HEK293T (cell line): ENCODE measurements around the gene SURF2.
A peak's percentile ranks its signal among the peaks of the same experiment; 100 is the strongest.

Source experiments
- CTCF ChIA-PET: fragments of 350-600 bp; formaldehyde crosslinking; extraction: SDS; loops from one replicate; lab custom pipeline; 2021; ENCODE audit warnings: antibody characterized with exemption, inconsistent platforms; lab: Yijun Ruan, JAX
- POLR2A ChIA-PET: fragments of 350-600 bp; formaldehyde crosslinking; extraction: SDS; loops from one replicate; lab custom pipeline; 2020; ENCODE audit warnings: antibody characterized with exemption, inconsistent platforms; lab: Yijun Ruan, JAX
- DNase-seq: peaks from one replicate; pipeline ENCODE4 v3.0.0; 2012; ENCODE audit warnings: mixed read lengths; ENCODE audit errors: extremely low spot score
- ARNT ChIP-seq: fragments of 450-650 bp; IDR thresholded peaks from 2 replicates; pipeline ENCODE4 v1.6.1; 2017; ENCODE audit warnings: mild to moderate bottlenecking
- BHLHE40 ChIP-seq: fragments of 450-650 bp; IDR thresholded peaks from 2 replicates; pipeline ENCODE4 v1.6.1; 2016; ENCODE audit warnings: mild to moderate bottlenecking, moderate library complexity, borderline replicate concordance
- CTBP1 ChIP-seq: fragments of 450-650 bp; IDR thresholded peaks from 2 replicates; pipeline ENCODE4 v1.6.1; 2016; ENCODE audit warnings: borderline replicate concordance
- ELF4 ChIP-seq: fragments of 450-650 bp; IDR thresholded peaks from 2 replicates; pipeline ENCODE4 v1.6.1; 2017; ENCODE audit warnings: antibody characterized with exemption
- FOXA1 ChIP-seq: fragments of 450-650 bp; IDR thresholded peaks from 2 replicates; pipeline ENCODE4 v1.6.1; 2016; ENCODE audit warnings: mild to moderate bottlenecking
- FOXK2 ChIP-seq: fragments of 450-650 bp; IDR thresholded peaks from 2 replicates; pipeline ENCODE4 v1.6.1; 2016; ENCODE audit warnings: mild to moderate bottlenecking
- FOXM1 ChIP-seq: fragments of 450-650 bp; IDR thresholded peaks from 2 replicates; pipeline ENCODE4 v1.6.1; 2017; ENCODE audit warnings: mild to moderate bottlenecking, borderline replicate concordance
- HDGF ChIP-seq: fragments of 450-650 bp; IDR thresholded peaks from 2 replicates; pipeline ENCODE4 v1.6.1; 2017; ENCODE audit warnings: antibody characterized with exemption, borderline replicate concordance
- L3MBTL2 ChIP-seq: fragments of 450-650 bp; conservative IDR thresholded peaks from 2 replicates; pipeline ENCODE4 v1.6.1; 2016; ENCODE audit warnings: mild to moderate bottlenecking
- LEF1 ChIP-seq: fragments of 450-650 bp; IDR thresholded peaks from 2 replicates; pipeline ENCODE4 v1.6.1; 2017; ENCODE audit warnings: mild to moderate bottlenecking, borderline replicate concordance
- NFRKB ChIP-seq: fragments of 450-650 bp; IDR thresholded peaks from 2 replicates; pipeline ENCODE4 v1.6.1; 2016; ENCODE audit warnings: mild to moderate bottlenecking, moderate library complexity
- PKNOX1 ChIP-seq: fragments of 450-650 bp; IDR thresholded peaks from 2 replicates; pipeline ENCODE4 v1.6.1; 2016
- SP1 ChIP-seq: fragments of 450-650 bp; IDR thresholded peaks from 2 replicates; pipeline ENCODE4 v1.6.1; 2017
- SUZ12 ChIP-seq: fragments of 450-650 bp; IDR thresholded peaks from 2 replicates; pipeline ENCODE4 v1.6.1; 2016; ENCODE audit warnings: mild to moderate bottlenecking
- TARDBP ChIP-seq: fragments of 450-650 bp; IDR thresholded peaks from 2 replicates; pipeline ENCODE4 v1.6.1; 2016
- ZNF384 ChIP-seq: fragments of 450-650 bp; IDR thresholded peaks from 2 replicates; pipeline ENCODE4 v1.6.1; 2016

The SURF2 gene

GRCh38 chr9:133339641-133340040 lies 16.7 kb upstream of the SURF2 start:
- no peak for TF ChIP-seq LEF1
- no peak for TF ChIP-seq ELF4
- no peak for TF ChIP-seq ZNF384
- TF ChIP-seq TARDBP: no peak
- no peak for TF ChIP-seq FOXA1
- no peak for TF ChIP-seq L3MBTL2
- TF ChIP-seq PKNOX1: no peak
- TF ChIP-seq FOXM1: no peak
- no peak for DNase-seq
- ChIA-PET POLR2A (interaction anchor here (1.3 to 3.0 kb wide), 5 partner anchors 9 to 173 kb away, joined by 3 to 14 read pairs (median 9); partner anchors contain the start of genes MED22, RPL7A, SURF1 and SURF2), CTCF (no interaction called here)

GRCh38 chr9:133340256-133340655 lies 16.1 kb upstream of the SURF2 start:
- TF ChIP-seq FOXA1 (no peak), FOXK2 (no peak), ARNT (no peak), LEF1 (no peak), BHLHE40 (no peak), TARDBP (no peak)
- POLR2A ChIA-PET: interaction anchor here (1.3 to 3.0 kb wide), 5 partner anchors 8 to 173 kb away, joined by 3 to 14 read pairs (median 9); partner anchors contain the start of genes MED22, RPL7A, SURF1 and SURF2
- DNase-seq: no peak
- CTCF ChIA-PET: no interaction called here

GRCh38 chr9:133340916-133341315 lies 15.4 kb upstream of the SURF2 start:
- no peak for DNase-seq
- TF ChIP-seq PKNOX1 (no peak), FOXM1 (no peak), ZNF384 (no peak), ARNT (no peak), SP1 (no peak), TARDBP (no peak), ELF4 (no peak), L3MBTL2 (no peak), SUZ12 (no peak), LEF1 (no peak), FOXA1 (no peak)
- CTCF ChIA-PET: interaction anchor here (0.7 kb wide), 1 partner anchor 1284 kb away, joined by 4 read pairs; no protein-coding TSS in a partner anchor
- POLR2A ChIA-PET: interaction anchor here (3.0 kb wide), 1 partner anchor 15 kb away, joined by 12 read pairs; the partner anchor contains the start of genes SURF1 and SURF2

GRCh38 chr9:133341369-133342068 lies 14.8 kb upstream of the SURF2 start:
- POLR2A ChIA-PET: interaction anchor here (1.2 to 3.0 kb wide), 2 partner anchors 9 to 15 kb away, joined by 4 to 12 read pairs; partner anchors contain the start of genes SURF1 and SURF2
- TF ChIP-seq FOXM1: no peak
- no peak for DNase-seq
- CTCF ChIA-PET: interaction anchor here (0.6 to 1.0 kb wide), 6 partner anchors 10 to 1283 kb away, joined by 3 to 4 read pairs (median 3); no protein-coding TSS in a partner anchor

- ChIA-PET CTCF (interaction anchor here (0.6 to 1.0 kb wide), 5 partner anchors 9 to 198 kb away, joined by 3 to 4 read pairs (median 3); no protein-coding TSS in a partner anchor), POLR2A (interaction anchor here (1.1 to 3.0 kb wide), 3 partner anchors 8 to 14 kb away, joined by 4 to 12 read pairs (median 4); partner anchors contain the start of genes SURF1 and SURF2)
- TF ChIP-seq CTBP1 (no peak), HDGF (no peak), FOXK2 (no peak)
- peak; percentile 31 for DNase-seq
Measured at GRCh38 chr9:133342069-133342406, 14.3 kb upstream of the SURF2 start.

GRCh38 chr9:133342570-133342969 lies 13.8 kb upstream of the SURF2 start:
- CTCF ChIA-PET: interaction anchor here (0.6 kb wide), 2 partner anchors 149 to 199 kb away, joined by 3 read pairs; no protein-coding TSS in a partner anchor
- no peak for DNase-seq
- POLR2A ChIA-PET: interaction anchor here (1.1 to 1.2 kb wide), 2 partner anchors 8 to 13 kb away, joined by 4 read pairs; partner anchors contain the start of gene SURF1
- TF ChIP-seq ARNT (no peak), L3MBTL2 (no peak), SP1 (no peak), FOXA1 (no peak), PKNOX1 (no peak), CTBP1 (no peak), TARDBP (no peak)

GRCh38 chr9:133344071-133344470 lies 12.3 kb upstream of the SURF2 start:
- DNase-seq: no peak
- TF ChIP-seq FOXM1 (no peak), NFRKB (no peak), SUZ12 (no peak), TARDBP (no peak), LEF1 (no peak), SP1 (no peak), FOXK2 (no peak), ARNT (no peak), BHLHE40 (no peak)
- ChIA-PET POLR2A (no interaction called here), CTCF (interaction anchor here (0.7 kb wide), 1 partner anchor 171 kb away, joined by 3 read pairs; no protein-coding TSS in a partner anchor)
